ENCODE results near the gene CCDC86. TPM values are rescaled to one million over a fixed set of nuclear protein-coding genes. Genes with fewer than 3 reads are reported as not detected.
A peak's percentile ranks its signal among the peaks of the same experiment; 100 is the strongest.

The CCDC86 gene
- total RNA-seq, 1 donor from 2014 or later, result 9.8 TPM

- DNase-seq, result no peak
Measured at GRCh38 chr11:60852982-60853950, 11.4 kb downstream of the CCDC86 start.

GRCh38 chr11:60854140-60854846, 12.4 kb downstream of the CCDC86 start:
- DNase-seq, result no peak

GRCh38 chr11:60854847-60855725, 13.2 kb downstream of the CCDC86 start:
- DNase-seq, result no peak

- DNase-seq, result no peak
Measured at GRCh38 chr11:60855726-60856633, 14.1 kb downstream of the CCDC86 start, which contains the start of gene PTGDR2. PTGDR2 (minus strand) TSS chr11:60855950; CDS start chr11:60853722, 2,228 bp downstream.

GRCh38 chr11:60857378-60858232, 15.7 kb downstream of the CCDC86 start:
- DNase-seq, result no peak

- no peak for DNase-seq
Measured at GRCh38 chr11:60858236-60858635, 16.3 kb downstream of the CCDC86 start.

- no peak for DNase-seq
Measured at GRCh38 chr11:60858731-60859464, 17.0 kb downstream of the CCDC86 start.

GRCh38 chr11:60859616-60860250, 17.8 kb downstream of the CCDC86 start:
- no peak for DNase-seq

- peak; percentile 10 for DNase-seq
Measured at GRCh38 chr11:60860943-60861342, 19.0 kb downstream of the CCDC86 start.

- DNase-seq, result no peak
Measured at GRCh38 chr11:60862171-60862570, 20.3 kb downstream of the CCDC86 start.

GRCh38 chr11:60863550-60864521, 21.9 kb downstream of the CCDC86 start:
- no peak for DNase-seq

- no peak for DNase-seq
Measured at GRCh38 chr11:60864856-60865513, 23.1 kb downstream of the CCDC86 start.

- no peak for DNase-seq
Measured at GRCh38 chr11:60866911-60867870, 25.3 kb downstream of the CCDC86 start, which contains the start of gene ZP1. ZP1 (plus strand) TSS chr11:60867542; CDS start chr11:60867562, 20 bp downstream.

GRCh38 chr11:60867871-60868681, 26.2 kb downstream of the CCDC86 start:
- DNase-seq, result no peak

All from skin of body (tissue), 2 donors.